Activated naive CD8-positive, alpha-beta T cell treated with anti-CD3 and anti-CD28 coated beads, Interleukin-2, amount 50 U/mL, for 16 hours (primary cell): ENCODE results near the gene MINDY4.

Source experiments
- DNase-seq: peaks from one replicate; pipeline ENCODE4 v3.0.0-alpha.2; 2020; ENCODE audit warnings: low read depth, low spot score

Gene MINDY4

GRCh38 chr7:30852308-30852684 lies 81.1 kb downstream of the MINDY4 start:
- no peak for DNase-seq

GRCh38 chr7:30852744-30853288 lies 81.6 kb downstream of the MINDY4 start:
- no peak for DNase-seq

- no peak for DNase-seq
Observed at GRCh38 chr7:30853576-30853975, 82.4 kb downstream of the MINDY4 start.

- DNase-seq, result no peak
Observed at GRCh38 chr7:30855936-30856335, 84.7 kb downstream of the MINDY4 start.

GRCh38 chr7:30858576-30858975 lies 87.4 kb downstream of the MINDY4 start:
- DNase-seq, result no peak

- no peak for DNase-seq
Observed at GRCh38 chr7:30859202-30859939, 88.2 kb downstream of the MINDY4 start.

GRCh38 chr7:30859940-30860496 lies 88.8 kb downstream of the MINDY4 start:
- no peak for DNase-seq

- no peak for DNase-seq
Observed at GRCh38 chr7:30861612-30862011, 90.4 kb downstream of the MINDY4 start.

GRCh38 chr7:30862995-30863705 lies 91.9 kb downstream of the MINDY4 start:
- no peak for DNase-seq

- DNase-seq, result no peak
Observed at GRCh38 chr7:30863706-30864035, 92.5 kb downstream of the MINDY4 start.

GRCh38 chr7:30864101-30864500 lies 92.9 kb downstream of the MINDY4 start:
- no peak for DNase-seq

GRCh38 chr7:30865076-30865475 lies 93.9 kb downstream of the MINDY4 start:
- no peak for DNase-seq

- DNase-seq, result no peak
Observed at GRCh38 chr7:30865821-30866220, 94.6 kb downstream of the MINDY4 start.

- no peak for DNase-seq
Observed at GRCh38 chr7:30866939-30867338, 95.7 kb downstream of the MINDY4 start.

GRCh38 chr7:30867483-30867882 lies 96.3 kb downstream of the MINDY4 start:
- DNase-seq, result no peak

- DNase-seq, result no peak
Observed at GRCh38 chr7:30869794-30870611, 98.8 kb downstream of the MINDY4 start.

GRCh38 chr7:30870821-30871518 lies 99.8 kb downstream of the MINDY4 start:
- DNase-seq, result no peak

GRCh38 chr7:30871655-30872054 lies 100.4 kb downstream of the MINDY4 start:
- DNase-seq, result no peak

- DNase-seq, result no peak
Observed at GRCh38 chr7:30873207-30873606, 102.0 kb downstream of the MINDY4 start.

- no peak for DNase-seq
Observed at GRCh38 chr7:30873656-30874055, 102.4 kb downstream of the MINDY4 start.

- no peak for DNase-seq
Observed at GRCh38 chr7:30874656-30875302, 103.6 kb downstream of the MINDY4 start.
